Mammary epithelial cell (primary cell): ENCODE data around the gene SLAMF1.

Source experiments
- CTCF ChIP-seq, 2 donors: IDR thresholded peaks in 1 of 2; conservative IDR thresholded peaks in 1 of 2; 2 replicates each; pipeline ENCODE4 v1.5.1; 2011 to 2012; ENCODE audit warnings: inconsistent platforms in 2 of 2, low read length in 2 of 2, mild to moderate bottlenecking in 2 of 2, control low read depth in 1 of 2, low read depth in 1 of 2; ENCODE audit not compliant: insufficient read depth in 1 of 2; ENCODE audit errors: extremely low read depth in 1 of 2
- EZH2 ChIP-seq: IDR thresholded peaks from 2 replicates; pipeline ENCODE4 v1.6.1; 2012; ENCODE audit warnings: low read length, inconsistent platforms, borderline replicate concordance

GRCh38 chr1:160636076-160636475 lies 10.8 kb downstream of the SLAMF1 start:
- TF ChIP-seq CTCF (conservative IDR thresholded peaks at IDR 0.05 in 1 of 2, IDR thresholded peaks at IDR 0.05 in 1 of 2; ENCODE audit: extremely low read depth in 1 of 2, insufficient read depth in 1 of 2, low read depth in 1 of 2, low read length in 2 of 2) (no peak), EZH2 (no peak)
